ENCODE measurements around the gene POLR3GL. TPM values are rescaled to one million over a fixed set of nuclear protein-coding genes. Genes with fewer than 3 reads are reported as not detected.
A peak's percentile ranks its signal among the peaks of the same experiment; 100 is the strongest.

POLR3GL gene
- total RNA-seq, 1 experiment from 2014 or later, result 2.9 TPM

GRCh38 chr1:145992958-145993617 is 28.6 kb downstream of the POLR3GL start:
- H3K27ac Mint-ChIP-seq (ENCODE audit: unreplicated experiment), result no peak overlapping the region
- no peak for DNase-seq
- Histone ChIP-seq H3K9me3 (no peaks in the 10 kb centered on the region), H3K36me3 (ENCODE audit: control insufficient read depth, insufficient read depth, low read length) (peaks cover 16% of the 10 kb centered on the region; the same call in 1 of the 2 replicates), H3K27me3 (replicated peaks; ENCODE audit: control insufficient read depth, insufficient read depth, low read length) (no peaks in the 10 kb centered on the region), H3K4me3 (ENCODE audit: low read depth, low read length) (peak overlapping the region; percentile 91), H3K4me1 (peaks cover 21% of the 10 kb centered on the region; the same call in 1 of the 2 replicates)
- no peaks in the 10 kb centered on the region for H3K27me3 Mint-ChIP-seq (ENCODE audit: insufficient read depth, unreplicated experiment)
- H3K36me3 Mint-ChIP-seq (ENCODE audit: insufficient read depth, unreplicated experiment), result peaks cover 43% of the 10 kb centered on the region
- POLR2A ChIA-PET, result no interaction called here
- H3K9me3 Mint-ChIP-seq (ENCODE audit: unreplicated experiment), result no peaks in the 10 kb centered on the region
- no peak for TF ChIP-seq CTCF (IDR thresholded peaks at IDR 0.05; ENCODE audit: insufficient read depth in 1 of 2, low read depth in 1 of 2, low read length in 1 of 2, severe bottlenecking in 1 of 2, unreplicated experiment in 1 of 2)
- BruUV-seq (replicated peaks), result no TSS peak
- no peak overlapping the region for H3K4me3 Mint-ChIP-seq (ENCODE audit: unreplicated experiment)
- intact Hi-C loops (cut with micrococcal nuclease; ENCODE audit: unreplicated experiment), result no loop called here
- CTCF ChIA-PET, result interaction anchor here (0.7 kb wide), 1 partner anchor 14 kb away, joined by 3 read pairs; no protein-coding TSS in a partner anchor
- H3K4me1 Mint-ChIP-seq (ENCODE audit: low read depth, unreplicated experiment), result peaks cover 23% of the 10 kb centered on the region

- no peak for TF ChIP-seq CTCF (IDR thresholded peaks at IDR 0.05; ENCODE audit: insufficient read depth in 1 of 2, low read depth in 1 of 2, low read length in 1 of 2, severe bottlenecking in 1 of 2, unreplicated experiment in 1 of 2)
- intact Hi-C loops (cut with micrococcal nuclease; ENCODE audit: unreplicated experiment), result no loop called here
- Mint-ChIP-seq H3K27ac (ENCODE audit: unreplicated experiment) (no peak overlapping the region), H3K4me1 (ENCODE audit: low read depth, unreplicated experiment) (peaks cover 23% of the 10 kb centered on the region), H3K4me3 (ENCODE audit: unreplicated experiment) (peak overlapping the region; percentile 28), H3K27me3 (ENCODE audit: insufficient read depth, unreplicated experiment) (no peaks in the 10 kb centered on the region), H3K36me3 (ENCODE audit: insufficient read depth, unreplicated experiment) (peaks cover 43% of the 10 kb centered on the region), H3K9me3 (ENCODE audit: unreplicated experiment) (no peaks in the 10 kb centered on the region)
- Histone ChIP-seq H3K4me1 (peaks cover 21% of the 10 kb centered on the region; the same call in 1 of the 2 replicates), H3K9me3 (no peaks in the 10 kb centered on the region), H3K27me3 (replicated peaks; ENCODE audit: control insufficient read depth, insufficient read depth, low read length) (no peaks in the 10 kb centered on the region), H3K36me3 (ENCODE audit: control insufficient read depth, insufficient read depth, low read length) (peaks cover 16% of the 10 kb centered on the region; the same call in 1 of the 2 replicates), H3K4me3 (ENCODE audit: low read depth, low read length) (peak overlapping the region; percentile 91)
- POLR2A ChIA-PET, result no interaction called here
- CTCF ChIA-PET, result no interaction called here
- BruUV-seq (replicated peaks), result no TSS peak
- no peak for DNase-seq
These were observed 29.3 kb downstream of the POLR3GL start for GRCh38 chr1:145993618-145994390.

GRCh38 chr1:145994391-145995120 is 30.1 kb downstream of the POLR3GL start:
- Histone ChIP-seq H3K9me3 (no peaks in the 10 kb centered on the region), H3K4me3 (ENCODE audit: low read depth, low read length) (peak overlapping the region; percentile 91), H3K36me3 (ENCODE audit: control insufficient read depth, insufficient read depth, low read length) (peaks cover 16% of the 10 kb centered on the region; the same call in 1 of the 2 replicates), H3K27me3 (replicated peaks; ENCODE audit: control insufficient read depth, insufficient read depth, low read length) (no peaks in the 10 kb centered on the region), H3K4me1 (peaks cover 21% of the 10 kb centered on the region; the same call in 1 of the 2 replicates)
- Mint-ChIP-seq H3K36me3 (ENCODE audit: insufficient read depth, unreplicated experiment) (peaks cover 43% of the 10 kb centered on the region), H3K4me1 (ENCODE audit: low read depth, unreplicated experiment) (peaks cover 23% of the 10 kb centered on the region), H3K27ac (ENCODE audit: unreplicated experiment) (no peak overlapping the region), H3K4me3 (ENCODE audit: unreplicated experiment) (peak overlapping the region; percentile 84), H3K9me3 (ENCODE audit: unreplicated experiment) (no peaks in the 10 kb centered on the region), H3K27me3 (ENCODE audit: insufficient read depth, unreplicated experiment) (no peaks in the 10 kb centered on the region)
- no TSS peak for BruUV-seq (replicated peaks)
- ChIA-PET CTCF (no interaction called here), POLR2A (no interaction called here)
- DNase-seq, result no peak
- intact Hi-C loops (cut with micrococcal nuclease; ENCODE audit: unreplicated experiment), result no loop called here
- TF ChIP-seq CTCF (IDR thresholded peaks at IDR 0.05; ENCODE audit: insufficient read depth in 1 of 2, low read depth in 1 of 2, low read length in 1 of 2, severe bottlenecking in 1 of 2, unreplicated experiment in 1 of 2), result no peak
